ENCODE data around the gene TMSB4Y.

The TMSB4Y gene

GRCh38 chrY:13703568-13703968, at the start of gene TMSB4Y:
Gene TMSB4Y (plus strand): TSS chrY:13703899.
- DNase-seq: no peak

GRCh38 chrY:13664162-13664561, 39.5 kb upstream of the TMSB4Y start:
- no peak for DNase-seq

- no peak for DNase-seq
These were observed 32.6 kb upstream of the TMSB4Y start for GRCh38 chrY:13671122-13671521.

GRCh38 chrY:13702276-13702675, 1.4 kb upstream of the TMSB4Y start:
- no peak for DNase-seq

GRCh38 chrY:13704121-13704930, 627 bp downstream of the TMSB4Y start:
- no peak for DNase-seq

GRCh38 chrY:13705197-13705596, 1.5 kb downstream of the TMSB4Y start:
- DNase-seq: no peak

- no peak for DNase-seq
These were observed 4.3 kb downstream of the TMSB4Y start for GRCh38 chrY:13708038-13708437.

GRCh38 chrY:13718996-13719395, 15.3 kb downstream of the TMSB4Y start:
- no peak for DNase-seq

- no peak for DNase-seq
These were observed 25.8 kb downstream of the TMSB4Y start for GRCh38 chrY:13729517-13729916.

- DNase-seq: no peak
These were observed 34.9 kb downstream of the TMSB4Y start for GRCh38 chrY:13738618-13739017.

GRCh38 chrY:13751289-13752071, 47.8 kb downstream of the TMSB4Y start:
- no peak for DNase-seq

GRCh38 chrY:13754661-13755060, 51.0 kb downstream of the TMSB4Y start:
- DNase-seq: no peak

Measured in CD4-positive, alpha-beta T cell treated with Interleukin-17A for 4 hours (primary cell).